Measurements from ENCODE around the gene STX4. TPM values are rescaled to one million over a fixed set of nuclear protein-coding genes. Genes with fewer than 3 reads are reported as not detected.

Gene STX4
- total and polyA plus RNA-seq, 9 donors: 25.7 to 49.8 (median 43.2) TPM

DNA sequence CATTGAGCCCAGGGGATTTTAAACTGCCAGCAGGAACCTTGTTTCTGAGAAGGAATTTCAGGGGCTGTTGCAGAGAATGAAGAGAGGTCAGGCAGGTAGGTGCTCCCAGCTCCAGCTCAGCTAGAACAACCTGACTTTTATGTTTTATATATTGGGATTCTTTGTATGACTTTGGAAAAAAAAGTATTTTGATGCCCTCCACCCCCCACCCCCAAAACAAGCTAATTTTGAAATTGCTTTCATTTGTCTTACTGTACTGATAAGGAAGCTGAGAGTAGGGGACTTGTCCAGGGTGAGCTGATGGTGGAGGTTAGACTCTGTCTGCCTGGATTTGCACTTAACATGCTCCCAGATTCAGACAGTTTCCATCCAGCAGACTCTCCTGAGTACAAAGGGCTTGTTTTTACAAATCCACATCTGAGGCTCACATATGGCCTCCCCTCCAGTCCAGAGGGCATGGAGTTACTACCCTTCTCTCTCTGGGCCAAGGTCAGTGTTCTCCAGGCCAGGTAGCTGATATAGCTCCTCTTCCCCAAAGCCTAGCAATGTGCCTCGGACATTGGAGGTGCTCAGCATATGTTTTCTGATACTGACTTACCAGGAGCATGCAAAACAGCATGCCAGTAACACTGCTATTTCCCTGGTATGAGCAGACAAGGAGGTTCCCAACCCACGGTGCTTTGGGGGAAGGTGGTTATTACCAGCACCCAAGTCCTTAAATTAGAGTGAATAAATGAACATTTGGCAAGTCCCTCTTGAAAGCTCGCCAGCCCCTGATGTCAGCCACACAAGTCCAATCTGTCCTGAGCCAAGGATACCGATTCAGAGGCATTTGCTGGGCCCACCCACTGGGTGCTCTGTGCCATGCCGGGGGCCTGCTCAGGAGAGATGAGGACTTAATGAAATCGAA lies 34.3 kb upstream of the STX4 start:
- H3K36me3 ChIP-seq (ENCODE audit: control insufficient read depth, insufficient read depth, low read length): no peaks in the 10 kb centered on the region
- no peak for DNase-seq
- WGBS (ENCODE audit: insufficient coverage): 56% methylated on average over 4 of the region's 6 CpGs
- peak overlapping the region; percentile 2 for H3K27ac ChIP-seq (ENCODE audit: low read length)
- H3K4me3 ChIP-seq (ENCODE audit: low read length): no peak overlapping the region
- peaks cover 44% of the 10 kb centered on the region for H3K4me1 ChIP-seq (ENCODE audit: control insufficient read depth, insufficient read depth, low read length)
- no peaks in the 10 kb centered on the region for H3K9me3 ChIP-seq (replicated peaks; ENCODE audit: control insufficient read depth, low read depth, low read length)
- H3K27me3 ChIP-seq (ENCODE audit: control insufficient read depth, insufficient read depth, low read length): peaks cover 9% of the 10 kb centered on the region

DNA sequence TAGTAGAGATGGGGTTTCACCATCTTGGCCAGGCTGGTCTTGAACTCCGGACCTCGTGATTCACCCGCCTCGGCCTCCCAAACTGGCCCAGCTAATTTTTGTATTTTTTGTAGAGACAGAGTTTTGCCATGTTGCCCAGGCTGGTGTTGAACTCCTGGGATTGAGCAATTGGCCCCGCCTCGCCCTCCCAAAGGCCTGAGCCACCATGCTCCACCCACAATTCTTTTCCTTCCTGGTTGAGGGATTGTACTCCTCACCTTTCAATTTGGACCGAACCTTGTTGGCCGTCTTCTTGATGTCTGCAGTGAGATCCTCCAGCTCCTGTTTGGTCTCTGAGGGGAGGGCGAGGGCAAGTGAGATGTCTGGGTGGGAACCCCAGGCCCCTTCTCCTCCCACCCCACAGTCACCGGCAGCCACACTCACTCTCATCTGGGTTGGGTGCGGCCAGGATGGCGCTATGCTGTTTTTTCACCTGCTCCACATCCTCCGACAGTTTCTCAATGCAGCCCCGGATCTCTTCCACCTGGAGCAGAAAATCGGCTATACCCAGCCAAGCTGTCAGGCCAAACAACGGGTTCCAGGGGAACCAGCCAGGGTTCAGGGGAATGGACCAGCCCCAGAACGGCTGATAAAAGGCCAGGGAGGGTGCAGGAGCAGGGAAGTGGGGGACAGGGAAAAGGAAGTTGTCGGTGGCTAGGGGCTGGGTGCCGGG lies 32.5 kb upstream of the STX4 start:
- Histone ChIP-seq H3K27ac (ENCODE audit: low read length) (no peak overlapping the region), H3K27me3 (ENCODE audit: control insufficient read depth, insufficient read depth, low read length) (peaks cover 9% of the 10 kb centered on the region), H3K9me3 (replicated peaks; ENCODE audit: control insufficient read depth, low read depth, low read length) (no peaks in the 10 kb centered on the region), H3K4me3 (ENCODE audit: low read length) (no peak overlapping the region), H3K4me1 (ENCODE audit: control insufficient read depth, insufficient read depth, low read length) (peaks cover 44% of the 10 kb centered on the region), H3K36me3 (ENCODE audit: control insufficient read depth, insufficient read depth, low read length) (no peaks in the 10 kb centered on the region)
- DNase-seq: no peak
- WGBS (ENCODE audit: insufficient coverage): 85% methylated on average over 12 of the region's 19 CpGs

DNA sequence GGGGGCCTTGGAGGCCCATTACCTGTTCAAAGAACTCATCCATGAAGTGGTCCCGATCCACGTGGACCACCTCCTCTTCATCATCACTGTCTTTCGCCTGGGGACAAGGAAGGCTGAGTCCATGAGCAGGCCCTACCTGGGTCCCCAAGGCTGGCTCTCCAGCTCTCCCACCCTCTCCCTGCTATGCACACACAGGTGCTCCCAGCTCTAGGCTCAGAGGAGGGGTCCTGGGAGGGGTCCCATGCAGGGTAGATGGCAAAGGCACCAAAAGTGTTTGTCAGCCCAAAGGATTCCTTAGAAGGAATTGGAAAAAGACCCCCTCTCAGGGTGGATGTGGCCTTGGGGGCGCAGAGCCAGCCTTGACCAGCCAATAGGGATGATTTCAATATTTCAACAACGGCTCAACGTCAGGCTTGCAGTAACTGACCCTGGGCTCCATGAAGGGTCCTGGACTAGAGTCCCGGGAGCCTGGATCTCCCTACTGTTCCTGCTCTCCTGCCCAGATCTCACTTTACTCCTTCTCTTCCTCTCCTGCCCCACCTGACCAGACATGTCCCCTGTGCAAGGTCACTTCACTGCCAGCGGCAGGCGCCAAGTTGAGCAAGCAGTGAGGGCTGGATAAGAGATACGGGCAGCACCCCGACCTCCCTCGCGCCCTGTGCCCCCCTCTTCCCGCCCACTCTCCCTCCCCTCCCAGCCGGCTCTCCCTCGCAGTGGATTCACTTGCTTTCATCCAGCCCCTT lies 31.7 kb upstream of the STX4 start:
- no peak for DNase-seq
- 52% methylated on average over 13 of the region's 16 CpGs for WGBS (ENCODE audit: insufficient coverage)
- peaks cover 7% of the 10 kb centered on the region for H3K27me3 ChIP-seq (ENCODE audit: control insufficient read depth, insufficient read depth, low read length)
- no peak overlapping the region for H3K27ac ChIP-seq (ENCODE audit: low read length)
- H3K4me3 ChIP-seq (ENCODE audit: low read length): no peak overlapping the region
- H3K9me3 ChIP-seq (replicated peaks; ENCODE audit: control insufficient read depth, low read depth, low read length): no peaks in the 10 kb centered on the region
- H3K4me1 ChIP-seq (ENCODE audit: control insufficient read depth, insufficient read depth, low read length): peaks cover 38% of the 10 kb centered on the region
- no peaks in the 10 kb centered on the region for H3K36me3 ChIP-seq (ENCODE audit: control insufficient read depth, insufficient read depth, low read length)

DNA sequence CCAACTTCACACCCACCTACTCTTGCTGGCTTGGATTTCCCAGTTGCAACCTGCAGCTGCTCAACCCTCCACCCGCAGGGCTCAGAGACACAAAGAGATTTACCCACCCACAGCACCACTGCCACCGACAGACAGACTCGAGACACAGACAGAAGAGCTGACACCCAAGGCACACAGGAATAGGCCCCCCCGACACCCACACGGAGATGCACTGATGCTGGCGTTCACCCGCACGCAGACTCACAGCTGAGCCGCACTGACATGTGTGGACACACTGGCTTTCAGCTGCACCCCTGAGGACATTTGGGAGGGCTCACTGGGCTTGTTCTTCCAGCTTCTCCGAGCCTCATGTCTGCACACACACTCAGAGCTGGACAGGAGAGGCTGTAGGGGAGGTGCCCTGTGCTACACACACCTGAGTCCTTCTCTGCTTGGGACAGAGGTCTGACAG lies 31.1 kb upstream of the STX4 start:
- WGBS (ENCODE audit: insufficient coverage): 37% methylated on average over 9 of the region's 10 CpGs
- Histone ChIP-seq H3K27ac (ENCODE audit: low read length) (no peak overlapping the region), H3K27me3 (ENCODE audit: control insufficient read depth, insufficient read depth, low read length) (peaks cover 10% of the 10 kb centered on the region)

DNA sequence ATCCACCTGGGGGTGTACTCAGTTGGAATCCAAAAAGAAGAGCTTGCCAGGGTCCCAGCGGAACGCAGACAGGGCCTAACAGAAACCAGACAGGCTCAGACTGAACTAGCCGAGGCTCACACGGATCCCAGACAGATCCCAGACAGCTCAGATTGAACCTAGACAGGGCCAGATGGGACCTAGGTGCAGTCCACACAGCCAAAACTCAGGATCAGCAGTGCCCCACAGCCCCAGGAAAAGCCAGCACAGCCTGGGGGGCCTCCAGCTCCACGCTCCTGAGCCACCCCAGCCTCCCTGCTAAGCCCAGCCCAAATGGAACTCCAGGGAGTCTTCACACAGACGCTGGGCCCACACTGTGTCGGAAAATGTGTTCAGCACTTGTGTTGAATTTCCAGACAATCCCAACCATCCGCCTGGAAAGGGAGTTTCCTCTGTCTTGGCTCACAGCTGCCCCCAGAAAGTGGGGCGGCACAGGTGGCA lies 30.5 kb upstream of the STX4 start:
- H3K27ac ChIP-seq (ENCODE audit: low read length): peak overlapping the region; percentile 65
- no peaks in the 10 kb centered on the region for H3K9me3 ChIP-seq (replicated peaks; ENCODE audit: control insufficient read depth, low read depth, low read length)
- no peak overlapping the region for H3K4me3 ChIP-seq (ENCODE audit: low read length)
- peak; percentile 74 for DNase-seq
- no peaks in the 10 kb centered on the region for H3K36me3 ChIP-seq (ENCODE audit: control insufficient read depth, insufficient read depth, low read length)
- 12% methylated on average over 6 of the region's 9 CpGs for whole genome bisulfite sequencing (ENCODE audit: insufficient coverage)
- peaks cover 14% of the 10 kb centered on the region for H3K27me3 ChIP-seq (ENCODE audit: control insufficient read depth, insufficient read depth, low read length)
- H3K4me1 ChIP-seq (ENCODE audit: control insufficient read depth, insufficient read depth, low read length): peaks cover 27% of the 10 kb centered on the region

More for the DNA sequence above, 31.1 kb upstream of the STX4 start:
- Histone ChIP-seq H3K9me3 (replicated peaks; ENCODE audit: control insufficient read depth, low read depth, low read length) (no peaks in the 10 kb centered on the region), H3K4me1 (ENCODE audit: control insufficient read depth, insufficient read depth, low read length) (peaks cover 33% of the 10 kb centered on the region), H3K36me3 (ENCODE audit: control insufficient read depth, insufficient read depth, low read length) (no peaks in the 10 kb centered on the region), H3K4me3 (ENCODE audit: low read length) (no peak overlapping the region)
- DNase-seq: no peak

DNA sequence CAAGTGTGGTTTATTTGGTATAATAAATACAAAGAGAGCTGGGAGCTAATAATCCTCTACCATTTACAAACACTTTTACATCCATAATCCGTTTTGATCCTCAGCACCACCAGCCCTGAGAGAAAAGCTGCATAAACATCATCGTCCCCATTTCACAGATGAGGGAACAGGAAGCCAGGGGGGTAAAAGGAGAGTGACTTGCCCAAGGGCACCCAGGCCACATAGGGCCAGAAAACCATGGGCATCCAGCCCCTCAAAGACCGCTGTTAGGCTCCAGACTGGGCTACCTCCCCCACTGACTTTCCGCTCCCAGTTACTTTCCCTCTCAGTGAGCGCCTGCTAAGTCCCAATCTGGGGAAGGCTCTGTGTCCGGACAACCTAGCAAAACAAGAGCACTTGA lies 29.6 kb upstream of the STX4 start:
- no peaks in the 10 kb centered on the region for H3K36me3 ChIP-seq (ENCODE audit: control insufficient read depth, insufficient read depth, low read length)
- H3K4me3 ChIP-seq (ENCODE audit: low read length): no peak overlapping the region
- peaks cover 16% of the 10 kb centered on the region for H3K27me3 ChIP-seq (ENCODE audit: control insufficient read depth, insufficient read depth, low read length)
- no peak overlapping the region for H3K27ac ChIP-seq (ENCODE audit: low read length)
- peaks cover 18% of the 10 kb centered on the region for H3K4me1 ChIP-seq (ENCODE audit: control insufficient read depth, insufficient read depth, low read length)
- DNase-seq: no peak
- WGBS (ENCODE audit: insufficient coverage): 100% methylated on average over 1 of the region's 6 CpGs
- no peaks in the 10 kb centered on the region for H3K9me3 ChIP-seq (replicated peaks; ENCODE audit: control insufficient read depth, low read depth, low read length)

DNA sequence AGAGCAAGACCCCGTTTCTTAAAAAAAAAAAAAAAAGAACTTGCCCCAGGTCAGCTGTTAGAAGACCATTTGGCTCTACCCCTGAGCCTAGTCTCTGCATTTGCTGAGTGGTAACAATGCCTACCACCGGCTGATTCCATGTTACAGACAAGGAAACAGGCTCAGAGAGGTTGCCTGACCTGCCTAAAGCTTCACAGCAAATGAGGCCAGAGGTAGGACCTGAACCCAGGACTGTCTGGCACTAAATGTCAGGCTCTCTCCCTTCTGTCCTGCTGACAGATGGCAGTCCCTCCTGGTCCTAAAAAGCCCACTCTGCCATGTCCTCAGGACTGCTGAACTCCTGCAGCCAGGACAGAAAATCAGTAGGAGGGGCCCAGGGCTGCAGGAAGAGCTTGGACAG lies 28.7 kb upstream of the STX4 start:
- Histone ChIP-seq H3K27me3 (ENCODE audit: control insufficient read depth, insufficient read depth, low read length) (peaks cover 22% of the 10 kb centered on the region), H3K9me3 (replicated peaks; ENCODE audit: control insufficient read depth, low read depth, low read length) (no peaks in the 10 kb centered on the region), H3K4me1 (ENCODE audit: control insufficient read depth, insufficient read depth, low read length) (peaks cover 18% of the 10 kb centered on the region), H3K27ac (ENCODE audit: low read length) (no peak overlapping the region), H3K4me3 (ENCODE audit: low read length) (no peak overlapping the region), H3K36me3 (ENCODE audit: control insufficient read depth, insufficient read depth, low read length) (no peaks in the 10 kb centered on the region)
- DNase-seq: no peak
- WGBS (ENCODE audit: insufficient coverage): 72% methylated on average over 2 of the region's 2 CpGs

DNA sequence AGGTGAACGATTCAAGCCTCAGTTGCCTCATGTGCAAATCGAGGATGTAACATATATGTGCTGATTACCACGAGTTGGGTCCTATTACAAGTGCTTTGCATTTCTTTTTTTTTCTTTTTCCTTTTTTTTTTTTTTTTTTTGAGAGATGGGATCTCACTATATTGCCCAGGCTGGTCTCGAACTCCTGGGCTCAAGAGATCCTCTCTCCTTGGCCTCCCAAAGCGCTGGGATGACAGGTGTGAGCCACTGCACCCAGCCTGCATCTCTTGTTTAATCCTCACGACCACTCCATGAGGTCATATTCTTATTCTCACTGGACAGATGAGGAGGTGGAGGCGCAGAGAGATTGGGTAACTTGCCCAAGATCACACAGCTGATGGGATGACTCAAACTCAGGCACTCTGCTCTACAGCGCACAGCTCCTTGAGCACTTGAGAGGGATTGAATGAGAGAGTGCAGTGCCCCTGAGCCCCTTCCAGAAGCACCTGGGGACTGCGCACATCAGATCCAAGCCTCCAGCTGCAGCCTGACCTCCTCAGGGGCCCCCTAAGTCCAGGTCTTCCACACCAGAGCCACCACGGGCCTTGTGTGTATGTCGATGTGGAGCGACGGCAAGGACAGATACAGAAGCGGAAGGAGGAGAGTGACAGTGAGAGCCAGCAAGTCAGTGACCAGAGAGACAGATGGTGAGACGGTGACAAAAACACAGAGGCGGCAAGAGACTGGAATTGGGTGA lies 27.8 kb upstream of the STX4 start:
- Histone ChIP-seq H3K4me3 (ENCODE audit: low read length) (no peak overlapping the region), H3K4me1 (ENCODE audit: control insufficient read depth, insufficient read depth, low read length) (peaks cover 24% of the 10 kb centered on the region), H3K9me3 (replicated peaks; ENCODE audit: control insufficient read depth, low read depth, low read length) (no peaks in the 10 kb centered on the region), H3K27me3 (ENCODE audit: control insufficient read depth, insufficient read depth, low read length) (peaks cover 26% of the 10 kb centered on the region), H3K27ac (ENCODE audit: low read length) (no peak overlapping the region), H3K36me3 (ENCODE audit: control insufficient read depth, insufficient read depth, low read length) (no peaks in the 10 kb centered on the region)
- no peak for DNase-seq
- 52% methylated on average over 8 of the region's 16 CpGs for WGBS (ENCODE audit: insufficient coverage)

DNA sequence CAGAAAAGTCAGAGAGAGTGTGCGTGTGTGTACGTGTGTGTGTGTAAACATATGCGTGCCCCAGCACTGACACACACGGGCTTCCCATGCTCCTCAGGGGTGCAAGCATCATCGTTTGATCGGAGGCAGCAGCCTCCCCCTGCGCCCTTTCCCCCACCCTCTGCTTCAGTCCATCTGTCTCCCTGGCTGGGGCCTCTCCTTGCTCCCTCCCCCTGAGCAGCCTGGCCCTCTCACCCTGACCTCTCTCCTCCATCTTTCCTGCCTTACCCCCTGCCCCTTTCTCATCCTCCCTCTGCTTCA lies 27.3 kb upstream of the STX4 start:
- 23% methylated on average over 4 of the region's 7 CpGs for WGBS (ENCODE audit: insufficient coverage)
- no peak overlapping the region for H3K27ac ChIP-seq (ENCODE audit: low read length)
- H3K9me3 ChIP-seq (replicated peaks; ENCODE audit: control insufficient read depth, low read depth, low read length): no peaks in the 10 kb centered on the region
- no peak overlapping the region for H3K4me3 ChIP-seq (ENCODE audit: low read length)
- peaks cover 28% of the 10 kb centered on the region for H3K27me3 ChIP-seq (ENCODE audit: control insufficient read depth, insufficient read depth, low read length)
- no peak for DNase-seq
- H3K4me1 ChIP-seq (ENCODE audit: control insufficient read depth, insufficient read depth, low read length): peaks cover 28% of the 10 kb centered on the region
- no peaks in the 10 kb centered on the region for H3K36me3 ChIP-seq (ENCODE audit: control insufficient read depth, insufficient read depth, low read length)
